NCI-H2171 treated with DMSO at 0.1 percent for 48 hours (cell line): ENCODE results near the gene PAPOLB.
A peak's percentile ranks its signal among the peaks of the same experiment; 100 is the strongest.

ENCODE experiments used
- DNase-seq: peaks from one replicate; lab custom pipeline; 2025; lab: John Stamatoyannopoulos, UW

PAPOLB gene

DNA sequence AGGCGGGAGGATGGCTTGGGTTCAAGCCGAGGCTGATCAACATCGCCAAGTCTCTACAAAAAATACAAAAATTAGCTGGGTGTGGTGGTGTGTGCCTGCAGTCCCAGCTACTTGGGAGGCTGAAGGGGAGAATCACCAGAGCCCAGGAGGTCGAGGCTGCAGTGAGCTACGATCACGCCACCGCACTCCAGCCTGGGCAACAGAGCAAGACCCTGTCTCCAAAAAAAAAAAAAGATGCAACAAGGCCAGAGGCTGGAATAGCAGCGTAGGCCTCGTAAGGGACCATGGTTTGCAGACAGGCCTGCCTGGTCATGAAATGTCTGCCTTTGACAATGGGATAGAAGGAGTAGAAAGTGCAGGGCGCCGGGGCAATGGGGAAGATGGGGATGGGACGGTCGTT lies 20.0 kb downstream of the PAPOLB start:
- DNase-seq: no peak

DNA sequence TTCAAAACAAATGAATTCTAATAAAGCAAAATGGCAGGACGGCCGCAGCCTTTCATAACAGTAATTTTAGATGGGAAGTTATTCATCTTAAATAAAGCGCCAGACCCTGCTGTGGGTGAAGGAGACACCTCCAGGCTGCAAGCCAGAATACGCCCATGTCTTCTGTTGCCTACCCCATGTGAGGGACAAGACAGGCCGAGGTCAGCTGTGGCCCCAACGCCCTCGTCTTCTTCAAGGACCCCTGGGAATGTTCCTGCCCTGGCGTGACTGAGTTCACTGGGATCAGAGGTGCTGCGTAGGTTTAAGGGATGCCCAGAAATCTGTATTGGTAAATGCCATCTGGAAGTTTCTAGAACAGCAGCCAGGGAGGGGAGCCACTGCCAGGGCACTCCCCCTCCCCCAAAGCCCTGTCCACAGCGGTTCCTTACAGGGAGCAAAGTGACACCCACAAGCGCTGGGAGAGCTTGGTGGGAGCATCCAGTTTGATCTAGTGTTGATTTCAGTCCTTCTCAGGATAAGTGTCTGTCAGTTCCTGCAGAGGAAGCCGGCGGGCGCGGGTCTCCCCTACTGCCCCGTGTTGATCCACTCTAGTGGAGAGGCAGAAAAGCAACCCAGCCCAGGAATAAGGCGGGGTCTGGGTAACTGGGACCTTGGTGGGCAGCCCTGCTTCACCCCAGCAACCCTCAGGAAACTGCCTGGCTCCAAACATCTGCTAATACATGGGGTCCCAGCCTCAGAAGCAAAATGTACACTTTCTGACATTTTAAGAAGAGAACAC lies 20.6 kb downstream of the PAPOLB start:
- no peak for DNase-seq

DNA sequence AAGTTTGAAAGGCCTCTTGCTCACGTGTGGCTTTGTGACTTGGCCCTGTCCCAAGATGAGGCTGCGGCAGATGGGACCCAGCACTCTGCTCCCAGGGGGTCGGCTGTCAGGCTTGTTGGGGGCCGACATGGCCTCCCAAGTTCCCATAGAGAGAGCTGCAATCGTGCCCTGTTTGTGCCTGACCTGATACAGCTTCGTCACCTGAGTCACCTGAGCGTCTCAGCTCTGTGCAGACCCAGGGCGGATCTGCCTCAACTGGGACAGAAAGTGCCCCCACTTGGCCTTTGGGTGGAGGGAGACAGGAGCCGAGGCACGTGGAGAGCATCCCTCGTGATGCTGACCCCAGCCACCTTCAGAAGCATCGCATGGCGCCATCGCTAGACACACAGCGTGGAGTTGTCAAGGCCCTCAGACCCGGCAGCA lies 21.7 kb downstream of the PAPOLB start:
- peak; percentile 89 for DNase-seq

DNA sequence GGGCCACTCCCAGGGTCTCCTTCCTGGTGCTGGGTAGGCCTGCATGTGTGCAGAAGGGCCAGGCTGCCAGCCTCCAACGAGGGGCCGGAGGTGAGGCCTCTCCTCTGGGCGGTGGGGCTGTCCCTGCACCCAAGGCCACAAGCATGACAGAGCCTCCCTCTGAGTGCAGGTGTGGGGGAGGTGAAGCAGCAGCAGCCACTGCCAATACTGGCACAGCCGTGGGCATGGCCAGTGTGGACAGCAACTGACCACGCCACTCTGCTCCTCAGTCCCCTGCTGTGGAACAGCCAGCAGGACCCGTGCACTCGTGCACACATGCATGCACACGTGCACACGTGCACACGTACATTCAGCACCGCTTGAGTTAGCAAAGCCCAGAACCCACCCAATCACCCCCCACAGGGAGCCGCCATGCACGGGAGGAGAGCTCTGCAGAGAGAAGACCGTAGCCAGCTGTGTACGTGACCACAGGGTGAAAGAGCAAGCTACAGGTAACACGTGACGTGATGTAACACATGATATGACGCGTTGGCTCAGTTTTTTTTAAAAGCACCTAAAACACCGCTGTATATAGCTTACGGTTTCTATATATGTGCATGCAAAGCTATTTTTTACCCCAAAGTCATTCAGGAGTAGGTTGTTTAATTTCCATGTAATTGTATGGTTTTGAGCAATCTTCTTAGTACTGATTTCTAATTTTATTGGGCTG lies 23.1 kb downstream of the PAPOLB start:
- DNase-seq: no peak

DNA sequence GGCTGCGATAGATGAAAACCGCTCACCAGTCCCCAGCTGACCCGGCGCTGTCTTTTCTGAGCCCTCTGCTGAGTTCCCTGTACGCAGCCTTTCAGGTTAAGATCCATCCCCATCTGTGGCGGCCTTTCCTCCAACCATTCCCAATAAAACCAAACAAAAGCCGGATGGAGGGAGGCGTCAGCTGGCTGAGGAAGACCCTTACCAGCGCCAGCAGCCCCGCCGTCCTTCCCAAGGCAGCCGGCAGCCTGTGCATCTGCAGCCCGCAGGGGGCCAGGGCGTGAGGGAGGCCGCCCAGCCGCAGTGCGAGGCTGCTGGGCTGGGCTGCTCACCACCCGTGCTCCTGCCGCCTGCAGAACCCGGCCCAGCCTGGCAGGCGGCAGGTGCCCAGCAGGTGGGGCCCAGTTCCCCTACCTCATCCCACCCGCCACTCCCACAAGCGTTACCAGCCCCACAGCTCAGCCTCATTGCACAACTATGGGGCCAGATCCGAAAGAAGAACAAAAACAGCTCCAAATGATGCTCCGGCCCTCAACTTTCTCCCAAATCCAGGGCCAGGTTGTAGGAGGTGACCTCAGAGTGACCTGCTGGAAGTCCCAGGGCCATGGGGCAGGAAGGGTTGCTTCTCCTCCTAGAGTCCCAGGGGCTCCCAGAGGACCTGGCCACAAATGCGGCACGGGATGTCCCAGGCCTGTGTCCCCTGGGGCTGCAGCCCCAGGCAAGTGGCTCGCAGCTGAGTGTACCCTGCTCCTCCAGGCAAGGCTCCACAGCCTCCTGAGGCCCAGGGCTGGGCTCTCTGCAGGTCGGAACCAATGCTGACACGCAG lies 23.8 kb downstream of the PAPOLB start:
- DNase-seq: peak; percentile 69

DNA sequence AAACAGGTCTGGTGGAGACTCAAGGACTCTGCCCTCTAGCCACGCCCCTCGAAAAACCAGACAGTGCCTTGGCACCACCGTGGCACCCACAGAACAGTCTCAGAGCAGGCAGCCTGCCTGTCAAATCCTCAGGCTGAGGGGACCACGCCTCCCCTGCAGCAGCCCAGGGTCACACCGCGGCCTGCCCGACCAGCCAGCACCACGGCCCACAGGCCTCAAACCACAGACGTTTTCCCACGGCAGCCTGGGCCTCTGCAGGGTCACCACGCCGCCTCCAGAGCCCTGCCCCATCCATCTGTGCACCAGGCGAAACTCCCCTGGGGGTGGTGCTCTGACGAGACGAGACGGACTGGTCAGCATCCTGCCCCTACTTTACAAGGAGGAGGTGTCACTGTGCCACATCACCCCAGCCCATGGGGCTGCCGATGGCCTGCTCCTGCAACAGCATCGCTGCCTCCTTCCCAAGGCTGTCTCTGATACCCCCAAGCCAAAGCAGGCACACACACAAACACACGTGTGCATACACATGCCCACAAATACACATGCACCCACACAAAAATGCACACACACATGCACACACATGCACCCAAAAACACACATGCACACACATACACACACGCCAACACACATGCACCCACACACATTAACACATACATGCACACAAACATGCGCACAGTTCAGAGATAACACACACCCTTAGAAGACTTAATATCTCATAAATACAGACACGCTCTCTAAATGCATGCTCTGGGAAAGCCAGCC lies 24.6 kb downstream of the PAPOLB start:
- DNase-seq: no peak

DNA sequence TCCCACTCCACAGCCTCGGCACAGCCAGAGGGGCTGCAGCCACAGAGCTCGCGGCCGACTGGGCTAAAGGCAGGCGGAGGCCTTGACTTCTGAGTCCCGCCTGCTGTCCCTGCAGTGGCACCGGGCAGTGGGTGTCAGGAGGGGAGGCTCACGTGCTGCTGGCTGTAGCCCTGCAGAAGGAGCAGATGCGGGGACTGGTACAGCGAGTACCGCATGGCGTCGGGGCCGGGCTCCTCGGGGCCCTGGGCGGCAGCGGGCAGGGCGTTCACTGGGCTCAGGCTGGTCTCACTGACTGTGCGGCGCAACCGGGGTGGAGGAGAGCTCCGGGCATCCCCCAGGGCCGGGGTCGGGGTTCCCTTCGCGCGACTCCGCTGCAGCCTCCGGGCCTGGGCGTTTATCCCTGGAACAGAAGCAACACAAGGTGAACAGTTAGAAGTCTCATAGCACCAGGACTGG lies 25.6 kb downstream of the PAPOLB start:
- DNase-seq: no peak

DNA sequence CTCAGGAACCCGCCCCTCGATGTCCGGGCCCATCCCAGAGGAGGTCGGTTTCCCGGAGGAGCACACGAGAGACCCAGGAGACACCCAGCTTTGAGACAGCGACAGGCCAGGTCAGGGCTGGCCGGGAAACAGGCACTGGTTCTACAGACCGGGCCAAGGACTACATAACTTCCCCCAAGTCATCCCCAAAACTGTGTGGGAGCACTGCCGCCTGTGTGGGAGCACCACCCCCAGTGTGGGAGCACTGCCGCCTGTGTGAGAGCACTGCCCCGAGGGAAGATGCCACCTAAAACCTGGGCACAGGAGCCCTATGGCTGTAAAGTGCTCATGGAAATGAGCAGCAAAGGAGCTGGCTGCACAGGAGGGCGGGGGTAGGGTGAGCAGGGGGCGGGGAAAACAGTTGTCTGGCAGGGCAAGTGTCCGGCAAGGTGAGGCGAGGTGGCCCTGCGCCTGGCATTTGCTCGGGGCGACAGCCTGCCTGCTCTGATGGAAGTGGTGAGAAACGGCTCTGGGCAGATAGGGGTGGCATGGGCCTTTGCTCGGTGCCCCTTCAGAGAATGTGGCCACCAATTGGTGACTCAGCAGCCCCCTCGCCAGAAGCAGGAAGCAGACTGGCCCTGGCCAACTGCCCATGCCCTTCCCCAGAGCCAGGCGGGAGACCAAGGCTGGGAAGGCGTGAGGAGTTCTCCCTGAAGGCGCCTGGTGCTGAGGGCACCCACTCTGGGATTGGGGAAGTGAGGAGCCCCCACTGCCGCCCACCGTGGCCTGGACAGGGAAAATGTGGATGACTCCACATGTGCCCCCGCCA lies 26.2 kb downstream of the PAPOLB start:
- no peak for DNase-seq

DNA sequence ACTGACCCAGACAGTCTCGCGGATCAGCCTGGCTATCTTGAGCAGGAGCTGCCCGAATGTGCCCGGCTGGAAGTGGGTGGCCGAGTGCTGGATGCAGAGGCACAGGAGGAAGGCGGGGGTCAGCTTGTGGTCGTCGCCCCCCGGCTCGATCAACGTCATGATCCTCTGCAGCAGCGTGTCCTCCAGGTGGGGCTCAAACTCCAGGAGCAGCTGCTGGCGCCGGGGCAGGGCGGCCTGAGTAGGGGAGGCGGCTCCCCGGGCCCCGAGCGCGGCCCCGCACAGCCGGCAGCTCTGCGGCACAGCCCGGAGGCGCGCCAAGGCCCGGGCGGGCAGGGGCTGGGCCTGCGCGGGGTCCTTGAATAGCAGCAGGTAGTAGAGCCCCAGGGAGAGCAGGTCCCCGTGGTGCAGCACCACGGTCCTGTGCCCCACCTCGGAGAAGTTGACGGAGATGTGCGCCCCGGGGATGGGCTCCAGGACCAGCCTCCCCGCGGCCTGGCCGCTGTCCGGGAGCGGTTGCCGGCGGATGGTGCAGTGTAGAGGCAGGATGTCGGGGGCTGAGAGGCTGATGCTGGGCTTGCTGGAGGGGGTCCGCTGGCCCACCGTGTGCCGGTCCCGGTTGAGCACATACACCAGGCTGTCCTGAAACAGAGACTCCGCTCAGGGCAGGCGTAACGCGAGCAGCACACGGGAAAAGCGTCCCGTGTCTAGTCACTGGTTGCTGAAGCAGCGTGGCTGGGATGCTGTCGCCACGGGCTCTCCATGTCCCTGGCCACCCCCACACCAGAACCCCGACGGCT lies 27.0 kb downstream of the PAPOLB start:
- DNase-seq: no peak

DNA sequence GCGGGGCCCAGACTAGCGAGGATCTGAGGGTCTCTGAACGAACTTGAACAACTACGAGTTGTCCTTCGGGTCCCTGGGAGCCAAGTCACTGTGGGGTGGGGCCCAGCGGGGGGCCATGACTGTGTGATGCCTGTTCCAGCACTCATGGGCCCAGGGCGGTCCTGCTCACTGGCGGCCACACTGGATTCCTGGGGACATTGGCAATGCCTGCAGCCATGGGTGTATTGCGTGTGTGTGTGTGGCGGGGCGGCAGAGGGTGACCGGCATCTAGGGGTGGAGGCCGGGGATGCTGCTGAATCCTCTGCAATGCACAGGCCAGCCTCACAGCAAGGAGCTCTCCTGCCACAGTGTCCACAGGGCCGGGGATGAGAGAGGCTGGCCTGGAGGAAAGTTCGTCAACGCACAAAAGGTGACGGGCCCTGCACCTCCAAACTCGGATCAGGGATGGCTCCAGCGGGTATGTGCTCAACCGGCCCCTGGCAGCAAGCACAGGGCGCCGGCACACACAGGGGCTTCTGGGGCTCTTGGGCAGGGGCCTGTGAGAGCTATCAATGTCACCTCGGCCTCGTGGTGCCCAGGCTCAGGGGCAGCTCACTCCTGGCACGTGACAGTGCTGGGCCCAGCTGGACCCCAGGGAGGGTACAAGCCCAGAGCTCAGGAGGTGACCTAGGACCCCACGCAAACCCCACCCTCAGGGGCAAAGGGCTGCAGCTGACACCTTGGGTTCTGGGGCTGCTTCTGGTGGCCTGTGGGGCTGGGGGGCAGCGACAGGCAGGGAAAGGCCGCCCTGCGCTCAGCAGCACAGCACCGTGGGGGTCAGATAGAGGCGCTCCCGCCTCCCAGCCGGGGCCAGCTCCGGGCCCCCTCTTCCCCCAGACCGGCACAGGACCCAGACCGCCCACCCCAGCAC lies 27.9 kb downstream of the PAPOLB start:
- no peak for DNase-seq

DNA sequence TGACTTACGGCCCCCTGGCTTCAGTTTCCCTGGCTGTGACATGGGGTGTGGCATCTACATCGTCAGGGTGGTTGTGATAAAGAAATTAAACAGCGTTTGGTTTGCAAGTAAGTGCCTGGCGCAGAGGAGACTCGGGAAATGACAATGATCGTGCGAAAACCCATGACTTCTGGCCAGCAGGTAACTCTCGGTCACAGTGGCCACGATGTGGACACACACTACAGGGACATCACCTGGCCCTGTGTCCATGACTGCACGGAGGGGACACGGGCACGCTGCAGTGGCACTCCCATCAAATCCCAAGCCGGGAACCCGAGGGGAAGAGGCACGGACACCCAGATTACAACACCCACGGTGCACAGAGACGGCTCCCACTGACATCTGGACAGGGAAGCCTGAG lies 28.7 kb downstream of the PAPOLB start:
- DNase-seq: no peak

DNA sequence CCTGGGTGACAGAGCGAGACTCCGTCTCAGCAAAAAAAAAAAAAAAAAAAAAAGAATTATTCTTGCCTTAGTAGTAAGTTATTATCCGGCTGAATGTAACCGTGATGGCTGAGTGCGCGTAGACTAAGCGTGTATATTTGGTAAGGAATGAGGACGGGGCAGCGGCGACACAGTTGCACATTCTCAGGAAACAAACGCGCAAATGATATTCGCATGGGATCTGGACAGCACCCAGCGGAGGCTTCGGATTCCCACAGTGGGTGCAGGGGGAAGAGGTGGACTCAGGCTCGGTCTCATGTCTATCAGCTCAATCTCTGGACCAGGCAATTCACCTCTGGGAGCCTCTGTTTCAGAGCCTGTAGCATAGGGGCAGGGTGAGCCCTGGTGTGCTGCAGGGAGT lies 29.1 kb downstream of the PAPOLB start:
- no peak for DNase-seq

DNA sequence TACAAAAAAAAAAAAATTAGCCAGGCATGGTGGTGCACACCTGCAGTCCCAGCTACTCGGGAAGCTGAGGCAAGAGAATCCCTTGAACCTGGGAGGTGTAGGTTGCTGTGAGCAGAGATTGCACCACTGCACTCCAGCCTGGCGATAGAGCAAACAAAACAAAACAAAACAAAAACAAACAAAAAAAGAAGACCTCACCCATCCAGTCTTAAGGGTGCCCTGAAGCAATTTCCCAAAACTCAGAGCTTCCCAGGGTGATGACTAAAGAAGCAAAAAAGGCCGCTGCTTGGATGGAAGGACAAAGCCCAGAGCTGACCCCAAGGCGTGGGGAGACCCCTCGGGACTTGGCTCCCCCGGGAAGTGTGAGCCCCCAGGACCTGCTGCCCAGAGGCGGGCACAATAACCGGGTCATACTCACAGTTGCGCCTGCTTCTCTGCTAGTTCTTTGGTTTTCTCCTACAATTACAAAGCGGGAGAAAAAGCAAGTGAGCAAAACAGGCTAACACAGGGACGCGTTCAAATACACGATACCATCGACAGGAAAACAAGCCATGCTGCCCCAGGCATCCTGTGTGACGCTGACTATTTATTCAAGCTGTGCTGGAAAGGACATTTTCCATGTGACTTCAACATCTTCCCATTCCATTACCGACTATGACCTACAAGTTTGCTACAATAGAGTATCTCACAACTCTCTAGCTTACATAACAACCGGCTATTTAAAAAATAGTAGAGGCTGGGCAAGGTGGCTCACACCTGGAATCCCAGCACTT lies 29.9 kb downstream of the PAPOLB start:
- DNase-seq: no peak

DNA sequence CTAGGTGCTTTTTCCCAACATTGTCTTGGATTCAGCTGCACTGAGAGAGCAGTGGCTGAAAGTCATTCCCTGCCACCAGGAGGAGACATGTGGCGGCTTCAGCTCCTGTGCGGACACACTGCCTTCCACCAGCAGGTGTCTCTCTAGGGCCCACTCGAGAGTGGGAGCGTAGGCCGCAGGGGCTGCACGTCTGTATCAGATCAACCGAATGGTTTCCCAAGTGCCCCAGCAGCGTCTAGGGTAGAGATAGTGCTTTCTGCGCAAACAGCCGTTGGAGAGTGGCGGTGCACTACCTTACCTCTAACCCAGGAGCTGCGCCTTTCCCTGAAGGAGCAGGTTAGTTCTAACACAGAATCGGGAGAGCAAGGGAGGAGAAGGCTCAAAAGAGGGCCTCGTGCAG lies 31.7 kb downstream of the PAPOLB start:
- peak; percentile 38 for DNase-seq

DNA sequence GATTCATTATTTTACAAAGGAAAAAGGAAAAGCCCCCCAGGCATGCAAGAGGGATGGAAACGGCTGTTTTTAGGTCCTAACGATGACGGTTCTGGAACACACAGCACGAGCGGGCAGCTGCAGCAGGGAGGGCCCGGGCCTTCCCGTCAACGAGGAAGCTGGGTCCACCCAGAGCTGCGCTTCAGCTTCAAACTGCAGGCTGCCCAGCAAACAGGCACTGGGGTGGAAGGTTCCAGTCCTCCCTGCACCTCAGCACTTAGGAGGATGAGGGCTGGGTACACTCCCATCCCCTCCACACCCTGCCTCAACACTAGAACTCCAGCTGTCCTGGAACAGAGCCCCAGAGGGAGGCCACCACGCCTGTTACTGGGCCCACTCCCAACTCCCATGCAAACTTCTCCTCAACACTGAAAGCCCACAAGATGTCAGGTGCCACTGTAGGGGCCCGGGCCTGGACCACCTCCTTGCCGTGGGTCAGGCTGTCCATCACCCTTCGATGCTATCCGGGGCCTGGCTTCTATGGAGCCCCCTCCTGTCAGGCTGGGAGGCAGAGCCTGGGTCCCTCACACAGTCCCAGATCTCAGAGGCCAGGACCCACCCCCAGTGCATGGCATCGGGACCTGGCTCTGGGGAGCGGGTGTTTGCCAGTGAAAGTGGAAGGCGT lies 33.0 kb downstream of the PAPOLB start:
- no peak for DNase-seq

DNA sequence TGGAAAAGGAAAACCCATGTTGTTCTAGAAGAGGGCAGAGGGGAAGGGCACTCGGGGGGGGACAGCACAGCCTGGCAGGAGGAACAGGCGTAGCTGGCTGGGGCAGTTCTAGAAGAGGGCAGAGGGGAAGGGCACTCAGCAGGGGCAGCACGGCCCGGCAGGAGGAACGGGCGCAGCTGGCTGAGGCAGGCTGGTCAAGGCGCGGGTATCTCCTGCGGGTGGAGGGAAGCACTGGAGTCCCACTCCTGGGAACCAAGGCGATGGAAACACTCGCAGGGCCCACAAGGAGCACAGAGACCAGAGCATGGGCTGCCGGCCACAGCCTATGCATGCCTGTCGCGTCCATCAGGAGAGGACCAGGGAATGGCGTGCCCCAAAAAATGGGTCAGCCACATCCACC lies 36.7 kb downstream of the PAPOLB start:
- no peak for DNase-seq

DNA sequence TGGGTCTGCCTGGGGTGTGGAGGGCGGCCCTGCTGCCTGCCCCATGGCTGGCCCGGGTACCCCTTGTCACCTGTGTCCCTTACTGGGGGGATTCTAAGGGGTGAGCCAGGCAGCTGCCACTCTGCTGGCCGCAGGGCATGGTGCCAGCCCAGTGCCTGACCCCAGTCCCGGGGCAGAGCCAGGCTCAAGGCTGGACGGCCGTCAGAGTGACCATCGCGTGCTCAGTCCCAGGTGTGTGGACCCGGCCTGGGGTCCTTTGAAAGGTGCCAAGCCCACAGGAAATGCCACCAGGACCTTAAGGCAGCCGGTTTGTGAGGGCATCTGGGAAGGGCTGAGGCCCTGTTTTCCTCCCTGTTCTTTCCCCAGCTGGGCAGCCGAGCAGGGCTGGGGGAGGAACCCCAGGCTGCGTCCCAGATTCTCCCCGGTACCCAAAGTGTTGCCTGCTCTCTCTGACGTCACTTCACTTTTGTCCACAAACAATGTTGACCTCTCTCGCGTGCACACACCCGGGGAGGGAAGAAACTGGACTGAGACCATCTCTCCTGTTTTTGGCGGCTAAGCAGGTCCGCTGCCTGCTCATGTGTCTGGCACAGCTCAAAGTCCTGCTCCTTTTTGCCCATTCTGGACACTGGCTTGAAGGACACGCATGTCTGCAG lies 37.6 kb downstream of the PAPOLB start:
- no peak for DNase-seq
